WTC11 (cell line): Measurements from ENCODE around the gene SVOP.
"Not testable (repeated sequence)": the region's sequence is repeated elsewhere in the genome, so short reads cannot be mapped to it uniquely, and the experiment has no call there.

ENCODE experiments used
- CTCF ChIP-seq: fragments of 200-600 bp; IDR thresholded peaks from 2 replicates; pipeline ENCODE4 v1.8.0; 2022; ENCODE audit warnings: antibody characterized with exemption
- ETV6 ChIP-seq: sonication (generic); formaldehyde crosslinking; IDR thresholded peaks from 2 replicates; pipeline ENCODE4 v1.8.1; 2022; ENCODE audit warnings: mild to moderate bottlenecking, missing genetic modification reagents
- FOXK1 ChIP-seq: sonication (generic); formaldehyde crosslinking; IDR thresholded peaks from 2 replicates; pipeline ENCODE4 v1.8.0; 2022; ENCODE audit warnings: mild to moderate bottlenecking, moderate library complexity, missing genetic modification reagents
- MAX ChIP-seq: sonication (generic); formaldehyde crosslinking; IDR thresholded peaks from 2 replicates; pipeline ENCODE4 v1.8.0; 2022; ENCODE audit warnings: mild to moderate bottlenecking, missing genetic modification reagents
- RELA ChIP-seq: sonication (generic); formaldehyde crosslinking; IDR thresholded peaks from 2 replicates; pipeline ENCODE4 v1.8.1; 2022; ENCODE audit warnings: missing genetic modification reagents, mild to moderate bottlenecking, borderline replicate concordance
- SP1 ChIP-seq: sonication (generic); formaldehyde crosslinking; conservative IDR thresholded peaks from 2 replicates; pipeline ENCODE4 v1.8.1; 2022; ENCODE audit warnings: missing genetic modification reagents

- TF ChIP-seq CTCF; MAX (CRISPR knock-in tag); RELA (CRISPR knock-in tag); SP1 (CRISPR knock-in tag); FOXK1; ETV6 (CRISPR knock-in tag): not testable (repeated sequence)
Measured at GRCh38 chr12:109054124-109054513, 33.3 kb upstream of the SVOP start.
